K562 (cell line): ENCODE results near the gene IPO7. TPM values are rescaled to one million over a fixed set of nuclear protein-coding genes. Genes with fewer than 3 reads are reported as not detected.

ENCODE experiments used
- AFF4 ChIP-seq: sonication (generic); formaldehyde crosslinking; IDR thresholded peaks from 2 replicates; pipeline ENCODE4 v1.8.0; 2023; ENCODE audit warnings: mild to moderate bottlenecking, missing genetic modification reagents
- C11orf30 ChIP-seq: fragments of 450-650 bp; IDR thresholded peaks from 2 replicates; pipeline ENCODE4 v1.6.1; 2016; ENCODE audit warnings: low read depth, mild to moderate bottlenecking
- CSDE1 ChIP-seq, 2 experiments: fragments of 450-650 bp; IDR thresholded peaks; 2 replicates each; pipeline ENCODE4 v1.6.1; 2016; ENCODE audit warnings: mild to moderate bottlenecking in 1 of 2
- ELK3 ChIP-seq: fragments of 450-650 bp; formaldehyde crosslinking; IDR thresholded peaks from 2 replicates; pipeline ENCODE4 v1.4.0; 2020; ENCODE audit warnings: mild to moderate bottlenecking
- GTF2E2 ChIP-seq: fragments of 200-800 bp; sonication (Bioruptor generic); IDR thresholded peaks from 2 replicates; pipeline ENCODE4 v1.6.1; 2016; ENCODE audit warnings: missing genetic modification characterization, missing compliant biosample characterization
- PYGO2 ChIP-seq: fragments of 450-650 bp; IDR thresholded peaks from 2 replicates; pipeline ENCODE4 v1.6.1; 2016; ENCODE audit warnings: mild to moderate bottlenecking, missing genetic modification characterization, moderate library complexity, missing compliant biosample characterization
- SAP30 ChIP-seq: fragments of 200-600 bp; sonication (generic); IDR thresholded peaks from 2 replicates; pipeline ENCODE4 v1.6.1; 2012; ENCODE audit warnings: borderline replicate concordance, low read depth, mild to moderate bottlenecking, moderate library complexity, low read length, control low read depth, inconsistent platforms; ENCODE audit not compliant: insufficient read depth, poor library complexity, severe bottlenecking
- TEAD1 ChIP-seq, 2 experiments: fragments of 450-650 bp in 1 of 2; sonication (generic) in 1 of 2; formaldehyde crosslinking; IDR thresholded peaks; 2 replicates each; pipeline versions ENCODE4 v1.4.0 to v1.8.0; 2020 to 2022; ENCODE audit warnings: mild to moderate bottlenecking in 2 of 2, missing genetic modification reagents in 1 of 2
- ZNF707 ChIP-seq: fragments of 250-450 bp; sonication (Bioruptor Pico); conservative IDR thresholded peaks from 2 replicates; pipeline ENCODE4 v1.8.0; 2022; ENCODE audit warnings: inconsistent platforms, mild to moderate bottlenecking, moderate library complexity
- polyA plus RNA-seq, 8 experiments: library from polyadenylated mRNA; depleted of rRNA in 4 of 8; stranded (reverse) in 5 of 8; unstranded in 3 of 8; fragments of >200 nt; fragmentation: Nextera tagmentation in 2 of 8; fragmentation: Illumina TruSeq in 1 of 8; extraction: Ambion mirVana in 2 of 8; extraction: Trizol in 1 of 8; gene quantifications; 2 replicates each; pipeline versions ENCODE4 v1.2.1 to v1.2.3, GENCODE V29; 2011 to 2014; ENCODE audit warnings: inconsistent platforms in 1 of 8, missing spikeins in 1 of 8
- total RNA-seq, 7 experiments: library from RNA; depleted of rRNA in 6 of 7; stranded (reverse); fragments of >200 nt in 6 of 7; fragmentation: Illumina TruSeq in 2 of 7; extraction: Trizol in 2 of 7; gene quantifications; 2 replicates each; pipeline versions ENCODE4 v1.2.1 to v1.2.3, GENCODE V29; 2011 to 2021; ENCODE audit warnings: low replicate concordance in 1 of 7
- TF ChIP-seq, protein P1 (sequence below): fragments of 250-450 bp; sonication (Bioruptor Pico); IDR thresholded peaks from 2 replicates; pipeline ENCODE4 v1.5.1; 2021; ENCODE audit warnings: mild to moderate bottlenecking
- TF ChIP-seq, protein P2 (sequence below): fragments of 250-450 bp; sonication (Bioruptor Pico); IDR thresholded peaks from 2 replicates; pipeline ENCODE4 v1.5.0; 2022; ENCODE audit warnings: mild to moderate bottlenecking
- TF ChIP-seq, protein P3 (sequence below): fragments of 450-650 bp; formaldehyde crosslinking; IDR thresholded peaks from 2 replicates; pipeline ENCODE4 v1.4.0; 2020; ENCODE audit warnings: mild to moderate bottlenecking, moderate library complexity
- TF ChIP-seq, protein P4 (sequence below): sonication (generic); formaldehyde crosslinking; IDR thresholded peaks from 2 replicates; pipeline ENCODE4 v1.8.1; 2023; ENCODE audit warnings: mild to moderate bottlenecking, missing genetic modification reagents

The IPO7 gene
- total and polyA plus RNA-seq, 9 of the 15 experiments (the other 6 are each of a cell fraction or from before 2014, with no cell fraction given) = 23.6 to 138 (median 110) TPM

- TF ChIP-seq, protein P1, sequence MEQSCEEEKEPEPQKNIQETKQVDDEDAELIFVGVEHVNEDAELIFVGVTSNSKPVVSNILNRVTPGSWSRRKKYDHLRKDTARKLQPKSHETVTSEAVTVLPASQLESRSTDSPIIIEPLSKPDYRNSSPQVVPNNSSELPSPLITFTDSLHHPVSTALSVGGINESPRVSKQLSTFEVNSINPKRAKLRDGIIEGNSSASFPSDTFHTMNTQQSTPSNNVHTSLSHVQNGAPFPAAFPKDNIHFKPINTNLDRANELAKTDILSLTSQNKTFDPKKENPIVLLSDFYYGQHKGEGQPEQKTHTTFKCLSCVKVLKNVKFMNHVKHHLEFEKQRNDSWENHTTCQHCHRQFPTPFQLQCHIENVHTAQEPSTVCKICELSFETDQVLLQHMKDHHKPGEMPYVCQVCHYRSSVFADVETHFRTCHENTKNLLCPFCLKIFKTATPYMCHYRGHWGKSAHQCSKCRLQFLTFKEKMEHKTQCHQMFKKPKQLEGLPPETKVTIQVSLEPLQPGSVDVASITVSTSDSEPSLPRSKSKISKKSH (CRISPR knock-in tag) = no peak
- no peak for TF ChIP-seq PYGO2
- TF ChIP-seq AFF4 (CRISPR knock-in tag) = peak; percentile 72; the same call in 1 of the 2 replicates
- TF ChIP-seq, protein P2, sequence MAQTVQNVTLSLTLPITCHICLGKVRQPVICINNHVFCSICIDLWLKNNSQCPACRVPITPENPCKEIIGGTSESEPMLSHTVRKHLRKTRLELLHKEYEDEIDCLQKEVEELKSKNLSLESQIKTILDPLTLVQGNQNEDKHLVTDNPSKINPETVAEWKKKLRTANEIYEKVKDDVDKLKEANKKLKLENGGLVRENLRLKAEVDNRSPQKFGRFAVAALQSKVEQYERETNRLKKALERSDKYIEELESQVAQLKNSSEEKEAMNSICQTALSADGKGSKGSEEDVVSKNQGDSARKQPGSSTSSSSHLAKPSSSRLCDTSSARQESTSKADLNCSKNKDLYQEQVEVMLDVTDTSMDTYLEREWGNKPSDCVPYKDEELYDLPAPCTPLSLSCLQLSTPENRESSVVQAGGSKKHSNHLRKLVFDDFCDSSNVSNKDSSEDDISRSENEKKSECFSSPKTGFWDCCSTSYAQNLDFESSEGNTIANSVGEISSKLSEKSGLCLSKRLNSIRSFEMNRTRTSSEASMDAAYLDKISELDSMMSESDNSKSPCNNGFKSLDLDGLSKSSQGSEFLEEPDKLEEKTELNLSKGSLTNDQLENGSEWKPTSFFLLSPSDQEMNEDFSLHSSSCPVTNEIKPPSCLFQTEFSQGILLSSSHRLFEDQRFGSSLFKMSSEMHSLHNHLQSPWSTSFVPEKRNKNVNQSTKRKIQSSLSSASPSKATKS = no peak
- TF ChIP-seq, protein P3, sequence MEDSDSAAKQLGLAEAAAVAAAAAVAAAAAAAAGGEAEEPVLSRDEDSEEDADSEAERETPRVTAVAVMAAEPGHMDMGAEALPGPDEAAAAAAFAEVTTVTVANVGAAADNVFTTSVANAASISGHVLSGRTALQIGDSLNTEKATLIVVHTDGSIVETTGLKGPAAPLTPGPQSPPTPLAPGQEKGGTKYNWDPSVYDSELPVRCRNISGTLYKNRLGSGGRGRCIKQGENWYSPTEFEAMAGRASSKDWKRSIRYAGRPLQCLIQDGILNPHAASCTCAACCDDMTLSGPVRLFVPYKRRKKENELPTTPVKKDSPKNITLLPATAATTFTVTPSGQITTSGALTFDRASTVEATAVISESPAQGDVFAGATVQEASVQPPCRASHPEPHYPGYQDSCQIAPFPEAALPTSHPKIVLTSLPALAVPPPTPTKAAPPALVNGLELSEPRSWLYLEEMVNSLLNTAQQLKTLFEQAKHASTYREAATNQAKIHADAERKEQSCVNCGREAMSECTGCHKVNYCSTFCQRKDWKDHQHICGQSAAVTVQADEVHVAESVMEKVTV (CRISPR knock-in tag) = 0 out of 2 replicates have a peak, but pooled peaks have one; percentile 10
- TF ChIP-seq ZNF707 (CRISPR knock-in tag) = no peak
- peak; percentile 51 for TF ChIP-seq SAP30
- TF ChIP-seq, protein P4, sequence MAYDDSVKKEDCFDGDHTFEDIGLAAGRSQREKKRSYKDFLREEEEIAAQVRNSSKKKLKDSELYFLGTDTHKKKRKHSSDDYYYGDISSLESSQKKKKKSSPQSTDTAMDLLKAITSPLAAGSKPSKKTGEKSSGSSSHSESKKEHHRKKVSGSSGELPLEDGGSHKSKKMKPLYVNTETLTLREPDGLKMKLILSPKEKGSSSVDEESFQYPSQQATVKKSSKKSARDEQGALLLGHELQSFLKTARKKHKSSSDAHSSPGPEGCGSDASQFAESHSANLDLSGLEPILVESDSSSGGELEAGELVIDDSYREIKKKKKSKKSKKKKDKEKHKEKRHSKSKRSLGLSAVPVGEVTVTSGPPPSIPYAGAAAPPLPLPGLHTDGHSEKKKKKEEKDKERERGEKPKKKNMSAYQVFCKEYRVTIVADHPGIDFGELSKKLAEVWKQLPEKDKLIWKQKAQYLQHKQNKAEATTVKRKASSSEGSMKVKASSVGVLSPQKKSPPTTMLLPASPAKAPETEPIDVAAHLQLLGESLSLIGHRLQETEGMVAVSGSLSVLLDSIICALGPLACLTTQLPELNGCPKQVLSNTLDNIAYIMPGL (CRISPR knock-in tag) = 0 out of 2 replicates have a peak, but pooled peaks have one; percentile 44
- no peak for TF ChIP-seq CSDE1 (IDR thresholded peaks at IDR 0.05)
- no peak for TF ChIP-seq C11orf30
- peak in 1 of 2 experiments; percentile 80; a peak in 1 of 4 replicates for TF ChIP-seq TEAD1 (CRISPR knock-in tag; IDR thresholded peaks at IDR 0.05)
- TF ChIP-seq ELK3 (CRISPR knock-in tag) = no peak
- peak; percentile 98 for TF ChIP-seq GTF2E2 (tag)
Measured at GRCh38 chr11:9461063-9461759, 76.8 kb downstream of the IPO7 start (continued).
